NCI-H2227 (cell line): ENCODE measurements around the gene LECT2.

ENCODE experiments used
- DNase-seq: peaks from one replicate; lab custom pipeline; 2025; ENCODE audit not compliant: unreplicated experiment; lab: John Stamatoyannopoulos, UW

Gene LECT2

GRCh38 chr5:135978993-135979392 is 24.2 kb upstream of the LECT2 start:
- DNase-seq: no peak

GRCh38 chr5:135978212-135978631 is 23.4 kb upstream of the LECT2 start:
- no peak for DNase-seq

GRCh38 chr5:135977375-135977928 is 22.7 kb upstream of the LECT2 start:
- DNase-seq: peak; percentile 40

GRCh38 chr5:135976216-135976615 is 21.4 kb upstream of the LECT2 start:
- DNase-seq: no peak

GRCh38 chr5:135975122-135975521 is 20.3 kb upstream of the LECT2 start:
- DNase-seq: no peak

- no peak for DNase-seq
These were observed 19.3 kb upstream of the LECT2 start for GRCh38 chr5:135974021-135974600.

- DNase-seq: no peak
These were observed 18.7 kb upstream of the LECT2 start for GRCh38 chr5:135973323-135974020.

- no peak for DNase-seq
These were observed 16.9 kb upstream of the LECT2 start for GRCh38 chr5:135971701-135972100.

GRCh38 chr5:135966790-135967189 is 12.0 kb upstream of the LECT2 start:
- no peak for DNase-seq

- no peak for DNase-seq
These were observed 11.4 kb upstream of the LECT2 start for GRCh38 chr5:135966165-135966564.

- no peak for DNase-seq
These were observed 10.7 kb upstream of the LECT2 start for GRCh38 chr5:135965504-135965903.

- DNase-seq: no peak
These were observed 10.0 kb upstream of the LECT2 start for GRCh38 chr5:135964670-135965320.

GRCh38 chr5:135955525-135955924 is 742 bp upstream of the LECT2 start:
- no peak for DNase-seq

GRCh38 chr5:135953850-135954249 is 933 bp downstream of the LECT2 start:
- no peak for DNase-seq

GRCh38 chr5:135952683-135953082 is 2.1 kb downstream of the LECT2 start:
- no peak for DNase-seq

GRCh38 chr5:135951807-135952206 is 3.0 kb downstream of the LECT2 start:
- no peak for DNase-seq

- DNase-seq: no peak
These were observed 3.5 kb downstream of the LECT2 start for GRCh38 chr5:135951257-135951656.

- no peak for DNase-seq
These were observed 4.2 kb downstream of the LECT2 start for GRCh38 chr5:135950611-135951010.

GRCh38 chr5:135944967-135945560 is 9.7 kb downstream of the LECT2 start:
- peak; percentile 66 for DNase-seq

- no peak for DNase-seq
These were observed 10.2 kb downstream of the LECT2 start for GRCh38 chr5:135944564-135944963.

GRCh38 chr5:135942202-135942771 is 12.5 kb downstream of the LECT2 start:
- no peak for DNase-seq
